HUES48 (cell line): Measurements from ENCODE around the gene ARPIN.
"Not testable (repeated sequence)": the region's sequence is repeated elsewhere in the genome, so short reads cannot be mapped to it uniquely, and the experiment has no call there.

Experiments used
- H3K27ac ChIP-seq: one replicate; pipeline ENCODE4 v1.7.0; 2013; ENCODE audit warnings: low read depth, low read length, inconsistent platforms
- H3K27me3 ChIP-seq: 2 replicates; pipeline ENCODE4 v1.6.1; 2013; ENCODE audit warnings: mild to moderate bottlenecking, low read length; ENCODE audit not compliant: control insufficient read depth, insufficient read depth
- H3K36me3 ChIP-seq: 2 replicates; pipeline ENCODE4 v1.6.1; 2013; ENCODE audit warnings: low read length; ENCODE audit not compliant: control insufficient read depth, insufficient read depth
- H3K4me1 ChIP-seq: 2 replicates; pipeline ENCODE4 v1.6.1; 2013; ENCODE audit warnings: mild to moderate bottlenecking, low read length; ENCODE audit not compliant: control insufficient read depth, insufficient read depth
- H3K4me3 ChIP-seq: 2 replicates; pipeline ENCODE4 v1.5.1; 2013; ENCODE audit warnings: mild to moderate bottlenecking, low read depth, low read length
- H3K9ac ChIP-seq: 2 replicates; pipeline ENCODE4 v1.6.1; 2013; ENCODE audit warnings: mild to moderate bottlenecking, low read depth, low read length, moderate library complexity
- H3K9me3 ChIP-seq: 2 replicates; pipeline ENCODE4 v1.6.1; 2013; ENCODE audit warnings: low read length; ENCODE audit not compliant: control insufficient read depth, insufficient read depth

ARPIN gene

DNA sequence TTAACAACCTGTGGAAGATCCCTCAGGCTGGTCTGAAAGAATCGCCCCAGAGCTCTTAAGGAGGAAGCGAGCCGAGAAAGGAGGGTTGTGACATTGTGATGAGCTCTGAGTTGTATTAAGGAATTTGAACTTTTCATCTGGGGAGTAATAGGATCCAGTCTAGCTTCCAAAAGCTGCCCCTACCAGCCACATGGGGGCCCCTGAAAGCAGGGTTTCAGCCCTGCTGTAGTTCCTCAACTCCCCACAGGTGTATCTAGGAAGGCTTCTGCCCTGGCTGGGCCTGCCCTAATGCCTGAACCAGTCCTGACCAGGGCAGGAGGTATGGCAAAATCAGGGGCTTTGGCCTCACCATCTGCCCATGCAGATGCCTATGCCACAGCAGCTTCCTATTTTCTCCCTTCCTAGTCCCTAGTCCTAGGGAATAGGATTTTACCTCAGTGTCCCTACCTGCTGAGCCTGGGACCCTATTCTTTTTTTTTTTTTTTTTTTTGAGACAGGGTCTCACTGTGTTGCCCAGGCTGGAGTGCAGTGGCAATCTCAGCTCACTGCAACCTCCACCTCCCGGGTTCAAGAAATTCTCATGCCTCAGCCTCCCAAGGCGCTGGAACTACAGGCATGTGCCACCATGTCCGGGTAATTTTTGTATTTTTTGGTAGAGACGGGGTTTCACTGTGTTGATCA is 14.0 kb downstream of the ARPIN start:
- no peak overlapping the region for H3K4me3 ChIP-seq
- no peak overlapping the region for H3K9ac ChIP-seq
- peaks cover 4% of the 10 kb centered on the region; the same call in 1 of the 2 replicates for H3K4me1 ChIP-seq
- no peak overlapping the region for H3K27ac ChIP-seq
- no peaks in the 10 kb centered on the region for H3K36me3 ChIP-seq
- H3K9me3 ChIP-seq = no peaks in the 10 kb centered on the region
- H3K27me3 ChIP-seq = no peaks in the 10 kb centered on the region

DNA sequence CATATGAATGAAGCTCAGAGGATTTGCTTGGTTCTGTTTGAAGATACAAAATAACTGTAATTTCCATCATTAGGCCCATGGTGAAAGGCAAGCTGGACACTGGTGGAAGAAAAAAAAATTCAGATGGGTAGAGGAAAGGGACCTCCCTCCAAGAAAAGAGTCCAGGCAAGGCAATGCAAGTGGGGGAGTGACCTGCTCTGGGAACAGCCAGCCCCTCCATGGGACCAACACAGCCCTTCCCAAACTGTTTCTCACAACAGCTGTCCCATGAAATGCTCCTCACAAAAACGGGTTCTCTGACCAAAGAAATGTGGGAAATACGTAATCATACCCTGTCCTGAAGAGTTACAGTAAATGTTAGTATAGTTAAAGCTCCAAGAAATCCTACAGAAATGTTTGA is 14.6 kb downstream of the ARPIN start:
- no peak overlapping the region for H3K9ac ChIP-seq
- peaks cover 4% of the 10 kb centered on the region; the same call in 1 of the 2 replicates for H3K4me1 ChIP-seq
- no peak overlapping the region for H3K4me3 ChIP-seq
- H3K9me3 ChIP-seq = no peaks in the 10 kb centered on the region
- no peak overlapping the region for H3K27ac ChIP-seq
- H3K36me3 ChIP-seq = no peaks in the 10 kb centered on the region
- no peaks in the 10 kb centered on the region for H3K27me3 ChIP-seq

DNA sequence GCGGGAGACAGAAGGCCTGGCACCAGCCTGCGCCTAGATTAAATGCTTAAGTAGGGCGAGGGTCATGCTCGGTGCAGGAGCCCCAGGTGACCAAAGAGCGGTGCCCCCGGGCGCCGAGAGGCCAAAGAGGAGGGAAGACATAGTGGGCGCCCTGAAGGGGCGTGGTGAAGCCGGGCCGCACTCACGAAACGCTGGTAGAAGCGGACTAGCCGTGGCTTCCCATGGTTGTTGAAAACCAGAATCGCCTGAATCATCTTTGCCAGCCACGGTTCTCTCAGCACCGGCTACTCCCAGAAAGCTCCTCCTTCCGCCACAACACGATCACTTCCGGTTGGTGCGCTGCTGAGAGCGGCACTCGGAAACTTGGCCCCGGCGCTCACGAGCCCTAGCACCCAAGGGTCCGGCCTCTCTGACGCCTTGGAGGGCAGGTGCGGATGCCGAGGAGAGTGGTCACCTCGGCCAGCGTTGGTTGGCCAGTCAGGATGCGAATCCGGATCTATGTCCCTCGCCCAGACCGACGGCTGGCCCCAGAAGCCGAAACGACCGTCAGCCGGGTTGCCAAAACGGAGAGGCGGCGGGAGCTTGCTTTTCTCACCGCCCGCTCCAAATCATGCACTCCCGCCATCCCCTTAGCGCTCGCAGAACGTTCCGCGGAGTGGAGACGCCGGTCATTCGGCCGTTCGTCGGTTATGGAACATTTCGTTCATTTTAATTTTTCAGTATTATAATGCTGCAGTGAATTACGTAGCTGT is 18.9 kb downstream of the ARPIN start, which contains the start of gene AP3S2:
Gene AP3S2, minus strand, starts transcription at position 299 of the 752 bp plus-strand sequence. Its CDS starts 45 bp downstream, at position 254.
- no peaks in the 10 kb centered on the region for H3K27me3 ChIP-seq
- peaks cover 4% of the 10 kb centered on the region; the same call in 1 of the 2 replicates for H3K4me1 ChIP-seq
- peak within 1 kb of the TSS; percentile 82 for H3K4me3 ChIP-seq
- H3K36me3 ChIP-seq = peaks cover 3% of the 10 kb centered on the region
- H3K27ac ChIP-seq = peak within 1 kb of the TSS; percentile 97
- H3K9ac ChIP-seq = peak within 1 kb of the TSS; percentile 84
- H3K9me3 ChIP-seq = no peaks in the 10 kb centered on the region

DNA sequence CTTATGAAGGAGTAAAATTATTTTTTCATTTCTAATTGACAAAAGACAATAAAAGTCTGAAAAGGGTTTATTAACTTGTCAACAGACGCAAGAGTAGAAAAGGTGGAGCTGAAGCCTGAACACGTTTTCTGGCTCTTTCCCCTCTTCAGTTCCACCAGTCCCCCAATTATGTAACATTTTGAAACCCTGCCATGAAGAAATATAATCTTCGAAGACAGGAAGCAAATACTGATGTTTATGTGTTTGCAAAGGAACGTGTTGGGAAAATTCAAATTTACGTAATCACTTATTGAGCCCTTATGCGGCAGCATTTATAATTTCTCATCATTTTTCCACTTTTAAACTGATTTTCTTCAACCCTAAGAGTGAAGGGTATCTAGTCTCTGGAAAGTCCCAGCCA is 19.7 kb downstream of the ARPIN start:
- H3K9me3 ChIP-seq = no peaks in the 10 kb centered on the region
- peak overlapping the region; percentile 84 for H3K9ac ChIP-seq
- no peaks in the 10 kb centered on the region for H3K27me3 ChIP-seq
- peak overlapping the region; percentile 82 for H3K4me3 ChIP-seq
- H3K36me3 ChIP-seq = peaks cover 11% of the 10 kb centered on the region
- peak overlapping the region; percentile 97 for H3K27ac ChIP-seq
- H3K4me1 ChIP-seq = no peaks in the 10 kb centered on the region

DNA sequence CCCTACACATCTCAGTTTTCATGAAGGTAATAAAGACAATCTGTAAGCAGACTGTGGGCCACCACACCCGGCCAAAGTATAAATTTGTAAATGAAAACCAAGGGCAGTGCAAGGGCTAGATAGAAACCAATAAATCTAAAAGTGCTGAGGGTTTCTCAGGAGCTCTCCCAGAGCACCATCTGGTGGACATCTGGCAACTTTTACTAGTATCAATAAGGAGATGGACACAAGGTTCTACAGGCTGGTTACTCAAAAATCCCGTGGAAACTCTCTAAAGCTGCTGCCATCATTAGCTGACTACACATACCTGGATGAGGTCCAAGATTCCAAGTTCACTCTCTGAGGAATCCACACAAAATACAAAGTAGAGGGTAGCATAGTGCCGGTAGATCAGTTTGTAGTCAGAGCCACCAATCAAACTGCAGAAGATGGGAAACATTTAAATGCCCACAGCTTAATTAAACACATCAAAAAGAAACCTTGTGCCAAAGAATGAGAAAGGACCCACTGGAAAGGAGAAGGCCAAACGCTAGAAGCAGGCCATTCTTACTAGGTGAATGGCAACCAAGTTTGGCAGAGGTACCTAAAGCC is 24.4 kb downstream of the ARPIN start:
- Histone ChIP-seq H3K9me3 (no peaks in the 10 kb centered on the region), H3K27ac (no peak overlapping the region), H3K27me3 (no peaks in the 10 kb centered on the region), H3K4me1 (no peaks in the 10 kb centered on the region), H3K36me3 (peaks cover 50% of the 10 kb centered on the region), H3K4me3 (no peak overlapping the region), H3K9ac (no peak overlapping the region)

DNA sequence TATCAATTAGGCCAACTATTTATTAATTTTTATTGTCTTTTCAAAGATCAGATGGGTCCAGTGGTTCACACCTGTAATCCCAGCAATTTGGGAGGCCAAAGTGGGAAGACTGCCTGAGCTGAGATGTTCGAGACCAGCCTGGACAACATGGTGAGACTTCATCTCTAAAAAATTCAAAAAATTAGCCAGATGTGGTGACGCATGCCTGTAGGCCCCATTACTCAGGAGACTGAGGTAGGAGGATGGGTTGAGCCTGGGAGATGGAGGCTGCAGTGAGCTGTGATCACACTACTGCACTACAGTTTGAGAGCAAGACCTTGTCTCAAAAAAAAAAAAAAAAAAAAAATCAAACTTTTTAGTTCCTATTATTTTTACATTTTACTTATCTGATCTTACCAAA is 27.1 kb downstream of the ARPIN start:
- H3K4me3 ChIP-seq = no peak overlapping the region
- no peak overlapping the region for H3K27ac ChIP-seq
- H3K27me3 ChIP-seq = no peaks in the 10 kb centered on the region
- no peak overlapping the region for H3K9ac ChIP-seq
- no peaks in the 10 kb centered on the region for H3K4me1 ChIP-seq
- H3K9me3 ChIP-seq = no peaks in the 10 kb centered on the region
- H3K36me3 ChIP-seq = peaks cover 67% of the 10 kb centered on the region

DNA sequence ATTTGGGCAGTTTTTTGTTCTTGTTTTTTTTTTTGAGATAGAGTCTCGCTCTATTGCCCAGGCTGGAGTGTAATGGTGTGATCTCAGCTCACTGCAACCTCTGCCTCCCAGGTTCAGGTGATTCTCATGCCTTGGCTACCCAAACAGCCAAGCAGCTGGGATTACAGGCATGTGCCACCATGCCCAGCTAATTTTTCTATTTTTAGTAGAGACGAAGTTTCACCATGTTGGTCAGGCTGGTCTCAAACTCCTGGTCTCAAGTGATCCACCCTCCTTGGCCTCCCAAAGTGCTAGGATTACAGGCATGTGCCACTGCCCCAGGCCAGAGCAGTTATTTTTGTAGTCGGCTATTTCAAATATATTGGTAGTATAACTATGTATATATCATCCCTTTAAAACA is 27.6 kb downstream of the ARPIN start:
- H3K4me3 ChIP-seq, H3K9ac ChIP-seq, H3K9me3 ChIP-seq, H3K4me1 ChIP-seq, H3K27ac ChIP-seq, H3K27me3 ChIP-seq: not testable (repeated sequence)
- peaks cover 68% of the 10 kb centered on the region for H3K36me3 ChIP-seq

DNA sequence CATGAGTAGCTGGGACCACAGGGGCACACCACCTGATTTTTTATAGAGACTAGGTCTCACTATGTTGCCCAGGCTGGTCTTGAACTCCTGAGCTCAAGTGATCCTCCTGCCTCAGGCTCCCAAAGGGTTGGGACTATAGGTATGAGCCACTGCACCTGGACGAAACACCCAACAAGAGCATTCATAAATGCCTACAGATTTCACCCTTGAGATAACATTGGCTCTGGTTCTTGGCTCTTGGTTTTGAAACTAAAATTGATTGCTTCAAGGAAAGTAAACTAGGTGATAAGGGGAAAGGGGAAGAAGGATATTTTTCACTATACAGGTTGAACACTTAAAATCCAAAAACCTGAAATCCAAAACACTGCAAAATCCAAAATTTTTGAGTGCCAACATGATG is 29.2 kb downstream of the ARPIN start:
- Histone ChIP-seq H3K4me3 (no peak overlapping the region), H3K4me1 (no peaks in the 10 kb centered on the region), H3K27ac (no peak overlapping the region), H3K9ac (no peak overlapping the region), H3K36me3 (peaks cover 72% of the 10 kb centered on the region), H3K9me3 (no peaks in the 10 kb centered on the region), H3K27me3 (no peaks in the 10 kb centered on the region)

DNA sequence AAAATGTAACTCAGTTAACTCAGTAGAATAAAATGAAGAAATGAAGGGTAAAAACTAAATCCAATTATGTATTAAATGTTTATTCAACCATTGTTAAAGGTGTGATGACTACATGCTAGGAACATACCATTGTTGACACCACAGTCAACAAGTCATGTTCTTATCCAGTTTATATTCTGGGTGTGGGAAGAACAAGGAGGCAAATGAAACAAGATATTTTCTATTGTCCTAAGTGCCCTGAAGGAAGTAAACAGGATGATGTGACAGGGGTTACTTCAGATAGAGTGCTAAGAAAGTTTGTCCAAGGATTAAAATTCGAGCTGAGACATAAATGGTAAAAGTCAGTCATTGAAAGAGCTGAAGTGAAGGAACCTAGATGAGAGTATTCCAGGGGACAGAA is 32.0 kb downstream of the ARPIN start:
- no peaks in the 10 kb centered on the region for H3K27me3 ChIP-seq
- H3K27ac ChIP-seq = no peak overlapping the region
- no peak overlapping the region for H3K9ac ChIP-seq
- no peak overlapping the region for H3K4me3 ChIP-seq
- no peaks in the 10 kb centered on the region for H3K4me1 ChIP-seq
- peaks cover 70% of the 10 kb centered on the region for H3K36me3 ChIP-seq
- no peaks in the 10 kb centered on the region for H3K9me3 ChIP-seq

DNA sequence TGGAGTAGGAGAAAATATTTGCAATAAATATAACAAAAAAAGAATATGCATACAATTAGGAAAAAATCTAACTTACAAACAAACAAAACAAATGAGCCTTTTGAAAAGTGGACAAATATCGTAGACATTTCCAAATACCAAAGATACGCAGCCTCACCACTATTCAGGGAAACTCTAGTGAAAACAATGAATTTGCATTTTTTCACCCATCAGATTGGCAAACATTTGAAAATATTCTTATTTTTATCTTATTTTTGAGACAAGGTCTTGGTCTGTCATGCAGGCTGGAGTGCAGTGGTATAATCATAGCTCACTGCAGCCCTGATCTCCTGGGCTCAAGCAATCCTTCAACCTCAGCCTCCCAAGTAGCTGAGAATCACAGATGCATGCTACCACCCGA is 34.4 kb downstream of the ARPIN start:
- H3K4me1 ChIP-seq = no peaks in the 10 kb centered on the region

DNA sequence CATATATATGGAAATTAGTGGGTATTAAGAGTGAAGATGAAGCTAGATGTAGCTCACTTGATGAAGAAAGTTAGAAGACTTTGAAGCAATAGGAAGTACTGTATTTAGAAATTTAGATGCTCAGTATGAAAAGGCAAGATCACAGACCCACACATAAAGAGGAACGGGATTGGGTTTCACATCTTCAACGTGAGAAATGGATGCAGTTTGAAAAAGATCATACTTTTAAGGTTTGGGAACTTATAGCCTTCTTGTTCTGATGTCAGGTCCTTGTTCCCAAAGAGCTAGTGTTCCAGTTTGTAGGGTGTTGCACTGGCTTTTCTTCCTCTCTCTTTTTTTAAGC is 35.7 kb downstream of the ARPIN start:
- Histone ChIP-seq H3K4me1 (no peaks in the 10 kb centered on the region), H3K27me3 (no peaks in the 10 kb centered on the region), H3K4me3 (no peak overlapping the region), H3K36me3 (peaks cover 49% of the 10 kb centered on the region), H3K27ac (no peak overlapping the region), H3K9ac (no peak overlapping the region), H3K9me3 (no peaks in the 10 kb centered on the region)

More for the DNA sequence above, 34.4 kb downstream of the ARPIN start:
- Histone ChIP-seq H3K27me3 (no peaks in the 10 kb centered on the region), H3K4me3 (no peak overlapping the region), H3K9ac (no peak overlapping the region), H3K36me3 (peaks cover 53% of the 10 kb centered on the region), H3K27ac (no peak overlapping the region), H3K9me3 (no peaks in the 10 kb centered on the region)
